Fibroblast of skin of back (primary cell): ENCODE results near the gene TTLL12.

Source experiments
- DNase-seq: peaks from one replicate; pipeline ENCODE4 v3.0.0-alpha.2; 2013

Gene TTLL12

GRCh38 chr22:43213962-43214361 lies 27.0 kb upstream of the TTLL12 start:
- DNase-seq = no peak

- DNase-seq = no peak
Observed at GRCh38 chr22:43213051-43213450, 26.1 kb upstream of the TTLL12 start.

- DNase-seq = no peak
Observed at GRCh38 chr22:43212434-43212952, 25.6 kb upstream of the TTLL12 start.

GRCh38 chr22:43211941-43212433 lies 25.1 kb upstream of the TTLL12 start:
- DNase-seq = no peak

GRCh38 chr22:43210631-43211515 lies 23.9 kb upstream of the TTLL12 start:
- no peak for DNase-seq

GRCh38 chr22:43209971-43210370 lies 23.0 kb upstream of the TTLL12 start:
- no peak for DNase-seq

- no peak for DNase-seq
Observed at GRCh38 chr22:43209523-43209890, 22.6 kb upstream of the TTLL12 start.

GRCh38 chr22:43208703-43209522 lies 22.0 kb upstream of the TTLL12 start:
- no peak for DNase-seq

GRCh38 chr22:43207849-43208702 lies 21.1 kb upstream of the TTLL12 start:
- no peak for DNase-seq

GRCh38 chr22:43207386-43207785 lies 20.5 kb upstream of the TTLL12 start:
- no peak for DNase-seq

- no peak for DNase-seq
Observed at GRCh38 chr22:43206509-43207161, 19.7 kb upstream of the TTLL12 start.

GRCh38 chr22:43205748-43206508 lies 19.0 kb upstream of the TTLL12 start:
- no peak for DNase-seq

GRCh38 chr22:43205261-43205691 lies 18.3 kb upstream of the TTLL12 start:
- DNase-seq = no peak

GRCh38 chr22:43203471-43203981 lies 16.6 kb upstream of the TTLL12 start:
- DNase-seq = no peak

GRCh38 chr22:43202756-43203410 lies 15.9 kb upstream of the TTLL12 start:
- no peak for DNase-seq

GRCh38 chr22:43202326-43202725 lies 15.4 kb upstream of the TTLL12 start:
- no peak for DNase-seq

- DNase-seq = no peak
Observed at GRCh38 chr22:43201486-43202219, 14.7 kb upstream of the TTLL12 start.

- no peak for DNase-seq
Observed at GRCh38 chr22:43200555-43200954, 13.6 kb upstream of the TTLL12 start.

GRCh38 chr22:43200031-43200430 lies 13.1 kb upstream of the TTLL12 start:
- DNase-seq = no peak
